Measurements from ENCODE around the gene MT3.
A peak's percentile ranks its signal among the peaks of the same experiment; 100 is the strongest.
"Not testable (repeated sequence)": the region's sequence is repeated elsewhere in the genome, so short reads cannot be mapped to it uniquely, and the experiment has no call there.

MT3 gene

GRCh38 chr16:56580391-56581048 is 8.8 kb upstream of the MT3 start:
- DNase-seq (ENCODE audit: low spot score): no peak

- DNase-seq (ENCODE audit: low spot score): not testable (repeated sequence)
Measured at GRCh38 chr16:56582911-56583310, 6.4 kb upstream of the MT3 start.

DNA sequence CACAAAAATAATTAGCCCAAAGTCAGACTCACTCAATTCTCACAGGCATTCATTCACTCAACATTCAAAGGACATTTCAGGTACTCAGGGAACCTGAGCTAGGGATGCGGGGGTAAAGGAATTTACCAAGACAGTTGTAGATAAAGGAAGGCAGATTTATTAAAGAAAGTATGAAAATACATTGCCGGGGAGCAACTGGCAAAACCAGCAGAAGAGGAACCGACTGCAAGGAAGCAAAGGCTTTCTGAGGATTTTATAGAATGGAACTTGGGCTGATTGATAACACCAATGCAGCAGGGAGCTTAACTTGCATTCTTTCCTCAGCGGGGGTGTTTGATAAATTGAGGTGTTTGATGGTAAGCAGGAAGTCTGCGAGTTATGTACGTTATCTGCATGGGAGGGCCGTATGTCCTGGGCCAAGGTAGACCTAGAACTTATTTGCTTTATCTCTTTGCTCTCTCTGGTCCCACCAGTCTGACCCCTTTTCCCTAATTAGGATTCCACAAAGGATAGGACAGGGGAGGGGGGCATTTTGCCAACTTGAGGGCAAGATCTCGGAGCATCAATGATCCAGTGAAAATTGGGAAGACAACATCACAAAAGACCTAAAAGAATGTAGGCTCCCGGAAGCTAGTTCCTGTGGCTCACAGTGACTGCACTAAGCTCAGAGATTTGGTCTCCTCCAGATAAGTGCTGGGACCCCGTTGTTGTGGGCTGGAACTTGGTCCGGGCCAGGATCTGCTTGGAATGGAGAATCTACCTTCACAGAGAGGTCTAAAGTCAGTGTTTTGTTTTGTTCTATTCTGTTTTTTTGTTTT is 5.8 kb upstream of the MT3 start:
- no peak for DNase-seq (ENCODE audit: low spot score)

GRCh38 chr16:56584276-56584675 is 5.1 kb upstream of the MT3 start:
- DNase-seq (ENCODE audit: low spot score): no peak

GRCh38 chr16:56588781-56589140 is 567 bp upstream of the MT3 start:
- DNase-seq (ENCODE audit: low spot score): no peak

GRCh38 chr16:56591377-56592060 is 2.2 kb downstream of the MT3 start:
- DNase-seq (ENCODE audit: low spot score): no peak

DNA sequence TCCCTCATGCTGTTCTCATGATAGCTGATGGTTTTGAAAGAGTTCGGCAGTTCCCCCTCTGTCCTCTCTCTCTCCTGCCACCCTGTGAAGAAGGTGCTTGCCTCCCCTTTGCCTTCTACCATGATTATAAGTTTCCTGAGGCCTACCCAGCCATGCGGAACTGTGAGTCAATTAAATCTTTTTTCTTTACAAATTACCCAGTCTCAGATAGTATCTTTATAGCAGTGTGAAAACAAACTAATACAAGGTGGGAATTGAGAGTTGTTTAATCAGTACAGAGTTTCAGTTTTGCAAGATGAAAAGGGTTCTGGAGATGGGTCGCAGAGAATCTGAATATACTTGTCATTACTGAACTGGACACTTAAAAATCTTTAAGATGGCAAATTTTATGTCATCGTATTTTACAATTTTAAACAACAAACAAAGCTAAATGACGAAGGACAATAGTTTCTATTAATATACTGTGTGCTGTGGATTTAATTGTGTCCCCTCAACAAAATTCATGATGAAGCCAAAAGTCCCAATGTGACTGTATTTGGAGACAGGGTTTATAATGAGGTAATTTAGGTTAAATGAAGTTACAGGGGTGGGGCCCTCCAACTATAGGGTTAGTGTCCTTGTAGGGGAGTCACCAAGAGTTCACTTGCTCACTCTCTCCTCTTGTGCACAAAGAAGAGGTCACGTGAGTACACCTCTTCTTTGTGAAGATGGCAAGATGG is 4.4 kb downstream of the MT3 start:
- DNase-seq (ENCODE audit: low spot score): no peak

- DNase-seq (ENCODE audit: low spot score): no peak
Measured at GRCh38 chr16:56594292-56594619, 4.9 kb downstream of the MT3 start.

GRCh38 chr16:56600398-56600999 is 11.2 kb downstream of the MT3 start:
- no peak for DNase-seq (ENCODE audit: low spot score)

GRCh38 chr16:56601325-56601724 is 12.0 kb downstream of the MT3 start:
- DNase-seq (ENCODE audit: low spot score): no peak

- no peak for DNase-seq (ENCODE audit: low spot score)
Measured at GRCh38 chr16:56603589-56603988, 14.3 kb downstream of the MT3 start.

DNA sequence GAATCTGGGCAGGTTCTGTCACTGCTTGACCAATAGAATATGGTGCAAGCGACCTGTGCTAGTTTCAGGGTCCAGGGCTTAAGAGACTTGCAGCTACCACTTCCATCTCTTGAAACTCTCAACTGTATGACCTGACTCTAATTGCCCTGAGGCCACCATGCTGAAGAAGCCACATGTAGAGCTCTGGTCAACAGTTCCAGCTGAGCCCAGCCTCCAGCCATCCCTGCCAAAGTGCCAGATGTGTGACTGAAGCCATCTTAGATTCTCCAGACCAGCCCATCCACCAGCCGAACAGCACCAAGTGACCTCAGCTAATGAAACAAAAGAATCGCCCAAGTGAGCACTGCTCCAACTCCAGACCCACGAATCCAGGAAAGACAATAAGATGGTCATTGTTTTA is 15.6 kb downstream of the MT3 start:
- no peak for DNase-seq (ENCODE audit: low spot score)

DNA sequence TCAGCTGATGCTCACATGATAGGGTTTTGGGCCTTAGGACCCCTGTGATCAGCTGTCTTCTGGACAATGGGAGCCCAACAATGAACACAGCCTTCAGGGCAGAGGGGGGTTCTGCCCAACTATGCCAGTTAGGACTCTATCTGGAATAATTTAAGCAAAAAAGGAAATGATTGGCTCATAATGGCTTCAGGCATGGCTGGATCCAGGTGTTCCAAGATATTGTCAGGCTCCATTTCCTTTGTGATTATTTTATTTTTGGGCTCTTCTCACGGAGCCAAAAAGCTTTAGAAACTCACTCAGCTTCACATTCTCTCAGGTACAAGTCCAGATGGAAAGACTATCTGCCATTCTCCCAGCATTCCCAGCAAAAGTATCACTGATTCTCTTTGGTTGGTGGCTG is 16.1 kb downstream of the MT3 start:
- DNase-seq (ENCODE audit: low spot score): no peak

DNA sequence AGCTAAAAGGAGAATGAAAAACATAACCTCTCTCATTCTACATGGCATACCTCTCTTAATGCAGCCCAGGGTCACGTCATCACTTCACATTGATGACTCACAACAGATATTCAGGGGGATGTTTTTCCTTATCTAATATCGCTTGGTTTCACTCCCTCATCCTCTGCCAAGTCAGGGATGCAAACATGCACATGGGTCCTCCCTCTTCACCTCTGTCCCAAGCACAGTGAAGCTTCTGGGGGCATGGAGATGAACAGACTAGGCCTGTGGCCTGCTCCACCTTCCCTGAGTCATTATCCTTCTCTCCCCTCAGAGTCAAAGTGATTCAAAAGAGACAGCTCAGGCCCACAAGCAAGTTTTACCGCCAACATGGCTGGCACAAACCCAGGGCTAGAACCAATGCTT is 16.7 kb downstream of the MT3 start:
- DNase-seq (ENCODE audit: low spot score): no peak

DNA sequence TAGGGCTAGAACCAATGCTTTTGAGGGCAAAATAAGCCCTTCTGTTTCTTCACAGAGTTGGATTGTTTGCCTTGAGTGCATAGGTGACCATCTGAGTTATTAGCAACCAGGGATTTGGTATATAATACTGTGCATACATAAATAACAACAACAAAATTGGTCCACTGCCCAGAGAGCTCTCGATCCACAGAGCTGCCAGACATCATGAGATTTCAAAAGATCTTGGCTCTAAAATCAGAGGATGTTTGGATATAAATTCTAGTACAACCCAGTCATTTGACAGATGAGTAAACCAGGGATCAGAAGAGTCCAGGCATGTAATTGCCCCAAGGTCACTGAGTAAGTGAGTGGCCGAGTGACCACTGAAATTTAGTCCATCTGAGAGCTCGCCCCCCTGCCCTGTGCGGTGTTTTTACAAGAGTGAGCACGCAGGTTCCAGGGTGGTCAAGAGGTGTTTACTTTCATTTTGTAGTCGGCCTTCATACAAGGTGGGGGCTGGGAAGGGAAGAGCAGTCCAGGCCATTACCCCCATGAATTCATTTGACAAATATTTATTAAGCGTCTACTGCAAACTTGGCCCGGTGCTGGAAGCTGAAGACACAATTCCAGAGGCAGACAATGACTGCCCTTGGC is 17.3 kb downstream of the MT3 start:
- DNase-seq (ENCODE audit: low spot score): no peak

DNA sequence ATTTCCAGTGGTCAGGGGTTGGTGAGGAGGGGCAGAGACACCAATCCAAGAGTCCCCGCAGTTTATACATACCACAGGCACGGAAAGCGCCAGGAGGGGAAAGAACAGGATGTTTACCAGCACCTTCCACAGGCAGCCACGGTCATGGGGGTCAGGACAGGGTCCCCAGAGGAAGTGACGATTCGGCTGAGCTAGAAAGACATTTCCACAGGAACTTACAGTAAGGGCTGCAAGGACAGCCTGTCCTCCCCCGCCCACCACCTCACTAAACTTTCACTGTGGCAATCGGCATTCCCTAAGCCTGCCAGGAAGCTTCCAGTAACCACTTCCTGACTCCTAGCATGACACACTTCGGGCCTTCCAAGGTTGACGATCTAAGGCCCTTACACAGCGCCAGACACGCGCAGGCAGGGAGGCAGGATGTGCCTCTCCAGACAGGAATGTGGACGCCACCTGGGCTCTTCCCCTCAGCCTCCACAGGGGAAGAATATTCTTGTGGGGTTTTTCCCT is 17.8 kb downstream of the MT3 start:
- peak; percentile 76 for DNase-seq (ENCODE audit: low spot score)

- no peak for DNase-seq (ENCODE audit: low spot score)
Measured at GRCh38 chr16:56607675-56608042, 18.3 kb downstream of the MT3 start.

GRCh38 chr16:56608043-56608875 is 18.9 kb downstream of the MT3 start, which contains the start of gene MT2A:
TSS of gene MT2A (plus strand) at chr16:56608584. CDS start at chr16:56608656, 72 bp downstream.
- peak; percentile 87 for DNase-seq (ENCODE audit: low spot score)

GRCh38 chr16:56608876-56609462 is 19.6 kb downstream of the MT3 start:
- no peak for DNase-seq (ENCODE audit: low spot score)

DNA sequence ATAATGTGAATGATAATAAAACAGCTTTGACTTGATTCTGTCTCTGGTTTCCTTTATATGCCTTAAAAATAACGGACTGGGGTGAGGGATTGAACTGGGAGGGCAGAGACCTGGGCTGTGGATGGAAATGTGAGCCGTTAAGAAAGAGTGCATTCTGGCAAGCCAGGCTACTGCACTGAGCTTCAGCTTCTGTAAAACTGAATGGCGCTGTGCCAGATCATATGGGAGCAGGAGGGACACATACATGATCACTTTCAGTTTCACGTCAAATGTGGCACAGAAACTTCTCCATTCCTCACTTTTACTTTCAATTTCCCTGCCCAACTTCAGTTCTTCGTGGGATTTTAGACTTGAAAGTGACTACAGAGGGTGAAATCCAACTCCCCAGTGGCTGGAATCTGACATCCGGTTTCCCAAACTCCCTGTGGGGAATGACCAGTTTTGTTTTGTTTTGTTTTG is 20.2 kb downstream of the MT3 start:
- DNase-seq (ENCODE audit: low spot score): no peak

Measured in left forelimb (tissue), 1 donor.